Measurements from ENCODE around the gene CDH22.

The CDH22 gene

GRCh38 chr20:46272389-46273047 lies 35.8 kb downstream of the CDH22 start:
- no peak for TF ChIP-seq CTCF (conservative IDR thresholded peaks at IDR 0.05)
- no peak overlapping the region for H3K27ac ChIP-seq

GRCh38 chr20:46270977-46271744 lies 37.1 kb downstream of the CDH22 start:
- TF ChIP-seq CTCF (conservative IDR thresholded peaks at IDR 0.05), result no peak
- no peak overlapping the region for H3K27ac ChIP-seq

- no peak overlapping the region for H3K27ac ChIP-seq
These were observed 38.9 kb downstream of the CDH22 start for GRCh38 chr20:46269372-46269771.

GRCh38 chr20:46268662-46269061 lies 39.6 kb downstream of the CDH22 start:
- TF ChIP-seq CTCF (conservative IDR thresholded peaks at IDR 0.05), result no peak
- H3K27ac ChIP-seq, result no peak overlapping the region

More at GRCh38 chr20:46269372-46269771, 38.9 kb downstream of the CDH22 start:
- no peak for TF ChIP-seq CTCF (conservative IDR thresholded peaks at IDR 0.05)

GRCh38 chr20:46268131-46268614 lies 40.1 kb downstream of the CDH22 start:
- no peak for TF ChIP-seq CTCF (conservative IDR thresholded peaks at IDR 0.05)
- no peak overlapping the region for H3K27ac ChIP-seq

GRCh38 chr20:46267108-46268105 lies 40.9 kb downstream of the CDH22 start:
- H3K27ac ChIP-seq, result no peak overlapping the region
- no peak for TF ChIP-seq CTCF (conservative IDR thresholded peaks at IDR 0.05)

All from VCaP (cell line).